Measurements from ENCODE around the gene FAM120B.
"Not testable (repeated sequence)": the region's sequence is repeated elsewhere in the genome, so short reads cannot be mapped to it uniquely, and the experiment has no call there.

The FAM120B gene

DNA sequence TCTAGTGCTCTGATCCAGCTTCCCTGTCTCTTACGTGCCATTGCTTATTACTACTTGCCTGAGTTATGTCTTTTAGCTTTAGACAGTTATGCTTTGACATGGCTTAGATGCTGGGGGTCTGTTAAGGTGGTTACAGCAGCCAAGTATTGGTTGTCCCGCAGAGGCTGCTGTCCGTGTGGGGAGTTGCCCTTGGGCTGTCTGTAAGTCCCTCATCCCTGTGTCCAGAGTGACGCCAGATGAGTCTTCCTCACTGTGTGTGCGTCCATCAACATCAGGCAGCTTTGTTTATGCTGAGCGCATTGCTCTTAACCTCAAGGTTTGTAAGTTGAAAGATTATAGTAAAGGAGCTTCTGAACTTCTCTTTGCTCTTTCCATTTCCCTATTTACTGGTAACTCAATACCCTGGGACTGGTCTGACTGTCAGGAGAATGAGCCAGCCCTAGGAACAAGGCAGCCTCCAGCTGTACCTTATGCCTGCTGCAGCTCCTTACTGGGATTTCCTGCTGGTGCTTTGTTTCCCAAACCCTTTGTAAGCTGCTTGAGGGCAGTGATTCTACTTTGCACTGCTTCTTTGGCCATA lies 7.2 kb downstream of the FAM120B start:
- TF ChIP-seq ZNF274 (IDR thresholded peaks at IDR 0.05; ENCODE audit: low read depth, low read length) = no peak
- H3K4me3 ChIP-seq (ENCODE audit: low read length) = no peak overlapping the region

DNA sequence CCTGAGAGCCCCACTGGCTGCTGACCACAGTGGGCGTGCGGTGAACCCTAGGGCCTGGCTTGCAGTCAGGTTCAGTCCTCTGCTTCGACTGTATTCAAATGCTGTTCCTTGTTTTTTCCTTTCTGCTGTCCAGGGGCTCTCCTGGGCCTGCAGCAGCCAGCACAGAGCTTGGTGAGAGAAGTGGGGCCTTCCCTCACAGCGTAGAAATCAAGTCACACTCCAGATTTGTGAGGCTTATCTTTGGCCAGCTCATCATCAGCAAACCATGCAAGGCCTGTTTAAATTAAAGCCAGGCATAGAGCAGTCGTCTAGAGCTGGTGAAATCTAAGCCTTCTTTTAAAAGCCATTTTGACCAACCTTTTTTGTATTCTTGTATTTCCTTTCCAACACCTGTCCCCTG lies 8.4 kb downstream of the FAM120B start:
- TF ChIP-seq ZNF274 (IDR thresholded peaks at IDR 0.05; ENCODE audit: low read depth, low read length) = no peak
- no peak overlapping the region for H3K4me3 ChIP-seq (ENCODE audit: low read length)

GRCh38 chr6:170316071-170316470 lies 9.5 kb downstream of the FAM120B start:
- H3K4me3 ChIP-seq (ENCODE audit: low read length) = no peak overlapping the region
- TF ChIP-seq ZNF274 (IDR thresholded peaks at IDR 0.05; ENCODE audit: low read depth, low read length) = no peak

DNA sequence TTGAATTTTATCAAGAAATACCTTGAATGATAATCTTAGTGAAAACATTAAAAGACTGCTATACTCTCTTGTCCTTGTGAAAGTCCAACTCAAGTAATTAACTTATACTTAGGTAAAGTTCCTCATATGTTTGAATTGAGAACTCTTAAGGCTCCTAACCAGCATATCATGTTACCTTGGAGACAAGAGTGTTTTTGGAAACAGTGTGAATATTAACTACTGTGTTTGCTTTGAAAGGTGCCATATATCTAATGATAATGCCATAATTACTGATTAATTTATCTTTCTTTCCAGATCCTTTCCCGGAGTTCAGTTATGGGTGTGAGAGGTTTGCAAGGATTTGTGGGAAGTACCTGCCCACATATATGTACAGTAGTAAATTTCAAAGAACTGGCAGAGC lies 10.5 kb downstream of the FAM120B start:
- TF ChIP-seq ZNF274 (IDR thresholded peaks at IDR 0.05; ENCODE audit: low read depth, low read length) = no peak

DNA sequence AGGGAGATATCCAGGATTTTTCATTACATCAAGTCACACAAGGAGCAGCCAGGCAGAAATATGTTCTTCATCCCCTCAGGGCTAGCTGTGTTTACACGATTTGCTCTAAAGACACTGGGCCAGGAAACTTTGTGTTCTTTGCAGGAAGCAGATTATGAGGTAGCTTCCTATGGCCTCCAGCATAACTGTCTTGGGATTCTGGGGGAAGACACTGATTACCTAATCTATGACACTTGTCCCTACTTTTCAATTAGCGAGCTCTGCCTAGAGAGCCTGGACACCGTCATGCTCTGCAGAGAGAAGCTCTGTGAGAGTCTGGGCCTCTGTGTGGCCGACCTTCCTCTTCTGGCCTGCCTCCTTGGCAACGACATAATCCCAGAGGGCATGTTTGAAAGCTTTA lies 11.2 kb downstream of the FAM120B start:
- no peak overlapping the region for H3K4me3 ChIP-seq (ENCODE audit: low read length)
- no peak for TF ChIP-seq ZNF274 (IDR thresholded peaks at IDR 0.05; ENCODE audit: low read depth, low read length)

More for the DNA sequence above, 10.5 kb downstream of the FAM120B start:
- no peak overlapping the region for H3K4me3 ChIP-seq (ENCODE audit: low read length)

DNA sequence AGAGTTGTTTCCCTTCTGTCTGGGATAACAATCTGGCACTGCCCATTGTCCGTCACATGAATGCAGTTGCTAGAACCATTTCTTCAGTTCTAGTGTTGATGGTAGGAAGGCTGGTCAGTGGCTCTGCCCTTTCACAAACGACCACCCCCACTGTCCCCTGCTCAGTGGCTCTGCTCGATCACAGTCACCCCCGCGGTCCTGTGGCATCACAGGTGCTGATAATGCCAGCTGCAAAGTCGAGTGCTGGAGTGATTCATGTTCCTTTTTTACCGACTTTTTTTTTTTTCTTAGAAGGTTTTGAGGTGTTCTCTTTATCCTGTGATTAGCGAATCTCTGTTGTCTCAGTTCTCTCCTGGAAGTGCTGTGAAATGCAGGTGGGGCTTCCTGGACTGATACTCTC lies 22.8 kb downstream of the FAM120B start:
- no peak for TF ChIP-seq ZNF274 (IDR thresholded peaks at IDR 0.05; ENCODE audit: low read depth, low read length)
- no peak overlapping the region for H3K4me3 ChIP-seq (ENCODE audit: low read length)

DNA sequence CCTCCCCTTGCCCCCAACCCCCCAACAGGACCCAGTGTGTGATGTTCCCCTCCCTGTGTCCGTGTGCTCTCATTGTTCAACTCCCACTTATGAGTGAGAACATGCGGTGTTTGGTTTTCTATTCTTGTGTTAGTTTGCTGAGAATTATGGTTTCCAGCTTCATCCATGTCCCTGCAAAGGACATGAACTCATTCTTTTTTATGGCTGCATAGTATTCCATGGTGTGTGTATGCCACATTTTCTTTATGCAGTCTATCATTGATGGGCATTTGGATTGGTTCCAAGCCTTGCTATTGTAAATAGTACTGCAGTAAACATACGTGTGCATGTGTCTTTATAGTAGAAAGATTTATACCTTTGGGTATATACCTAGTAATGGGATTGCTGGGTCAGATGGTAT lies 28.6 kb downstream of the FAM120B start:
- H3K4me3 ChIP-seq (ENCODE audit: low read length) = not testable (repeated sequence)

DNA sequence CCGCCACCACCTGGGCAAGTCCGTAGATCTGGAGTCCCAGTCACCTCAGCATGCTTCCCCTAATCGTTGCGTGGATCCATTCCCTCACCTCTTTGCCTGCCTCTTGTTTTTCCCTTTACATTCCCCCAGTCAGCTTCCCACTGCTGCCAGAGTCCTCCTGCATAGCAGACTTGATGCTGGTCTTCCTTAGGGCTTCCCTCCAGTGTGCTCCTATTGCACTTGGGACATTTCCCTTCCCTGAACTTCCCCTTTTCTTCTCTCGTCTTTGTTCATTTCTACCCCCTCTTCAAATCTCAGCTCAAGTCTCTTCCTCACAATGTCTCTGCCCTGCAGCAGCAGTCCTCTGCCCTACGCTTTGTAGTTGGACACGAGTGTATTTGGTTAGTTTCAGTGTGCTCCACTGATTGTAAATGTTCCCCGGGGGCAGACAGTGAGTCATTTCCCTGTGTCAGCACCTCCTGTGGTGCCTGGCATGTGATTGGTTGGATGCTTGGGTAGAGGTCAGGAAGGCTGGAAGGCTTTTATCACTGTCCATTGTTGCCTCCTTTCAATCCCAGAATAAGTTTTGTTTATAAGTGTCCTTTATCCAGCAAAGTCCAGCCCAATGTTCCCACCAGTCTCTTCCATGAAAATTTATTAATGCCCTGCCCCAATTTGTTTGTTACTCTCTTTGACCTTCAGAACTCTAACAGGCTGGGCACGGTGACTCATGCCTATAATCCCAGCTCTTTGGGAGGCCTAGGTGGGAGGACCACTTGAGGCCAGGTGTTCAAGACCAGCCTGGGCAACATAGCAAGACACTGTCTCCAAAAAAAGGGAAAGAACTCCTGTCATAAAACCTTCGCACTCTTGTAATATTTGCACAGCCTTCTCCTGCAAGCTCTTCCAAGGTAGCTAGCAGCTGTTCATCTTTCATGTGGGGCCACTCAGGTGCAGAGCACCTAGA lies 38.3 kb downstream of the FAM120B start:
- TF ChIP-seq ZNF274 (IDR thresholded peaks at IDR 0.05; ENCODE audit: low read depth, low read length) = no peak

DNA sequence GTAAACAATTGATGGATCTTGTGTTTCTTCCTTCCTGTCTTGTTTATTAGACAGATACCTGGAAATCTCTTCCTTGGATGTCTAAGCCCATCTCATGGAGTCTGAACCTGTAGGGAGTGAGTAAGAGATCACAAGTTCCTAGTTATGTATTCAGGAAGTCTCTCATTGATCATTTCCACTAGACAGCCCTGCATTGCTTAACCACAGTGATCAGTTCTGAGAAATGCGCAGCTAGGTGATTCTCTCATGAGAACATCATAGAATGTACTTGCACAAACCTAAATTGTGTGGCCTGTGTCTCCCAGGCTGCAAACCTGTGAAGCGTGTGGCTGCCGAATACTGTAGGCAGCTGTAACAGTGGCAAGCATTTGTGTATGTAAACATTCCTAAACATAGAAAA lies 39.1 kb downstream of the FAM120B start:
- TF ChIP-seq ZNF274 (IDR thresholded peaks at IDR 0.05; ENCODE audit: low read depth, low read length) = no peak
- no peak overlapping the region for H3K4me3 ChIP-seq (ENCODE audit: low read length)

More for the DNA sequence above, 38.3 kb downstream of the FAM120B start:
- H3K4me3 ChIP-seq (ENCODE audit: low read length) = no peak overlapping the region

- no peak overlapping the region for H3K4me3 ChIP-seq (ENCODE audit: low read length)
- TF ChIP-seq ZNF274 (IDR thresholded peaks at IDR 0.05; ENCODE audit: low read depth, low read length) = no peak
Observed at GRCh38 chr6:170346649-170347048, 40.1 kb downstream of the FAM120B start.

DNA sequence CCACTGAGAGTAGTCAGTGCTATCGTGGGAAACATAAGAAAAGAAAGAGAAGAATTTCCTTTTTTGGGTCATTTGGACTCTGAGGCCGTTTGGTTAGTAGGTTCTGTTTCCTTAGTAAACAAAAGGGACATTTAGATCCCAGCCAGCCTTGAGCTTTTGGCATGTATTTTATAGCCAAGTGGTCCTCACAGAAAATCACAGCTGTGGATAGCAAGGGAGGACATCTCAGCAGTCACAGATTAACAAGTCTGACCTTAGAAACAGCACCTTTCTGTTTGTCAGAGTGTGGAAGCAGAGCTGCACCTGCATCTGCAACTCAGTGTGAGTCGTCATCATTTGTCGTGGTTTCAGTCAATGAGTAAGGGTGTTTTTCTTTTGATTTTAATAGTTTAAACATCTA lies 40.5 kb downstream of the FAM120B start:
- no peak for TF ChIP-seq ZNF274 (IDR thresholded peaks at IDR 0.05; ENCODE audit: low read depth, low read length)
- no peak overlapping the region for H3K4me3 ChIP-seq (ENCODE audit: low read length)

DNA sequence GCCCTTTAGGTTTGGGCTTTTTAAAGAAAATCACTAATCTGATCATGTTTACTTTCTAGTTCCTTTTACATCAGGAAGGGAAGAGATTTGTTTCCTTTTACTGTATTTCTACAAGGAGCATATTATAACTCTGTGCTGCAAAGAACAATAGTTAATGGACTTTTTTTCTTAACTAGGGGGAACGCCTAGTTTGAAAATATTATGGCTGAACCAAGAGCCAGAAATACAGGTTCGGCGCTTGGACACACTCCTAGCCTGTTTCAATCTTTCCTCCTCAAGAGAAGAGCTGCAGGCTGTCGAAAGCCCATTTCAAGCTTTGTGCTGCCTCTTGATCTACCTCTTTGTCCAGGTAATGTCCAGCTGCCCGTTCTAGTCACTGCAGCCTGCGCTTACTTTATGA lies 41.4 kb downstream of the FAM120B start:
- H3K4me3 ChIP-seq (ENCODE audit: low read length) = no peak overlapping the region
- no peak for TF ChIP-seq ZNF274 (IDR thresholded peaks at IDR 0.05; ENCODE audit: low read depth, low read length)

GRCh38 chr6:170351456-170351855 lies 44.9 kb downstream of the FAM120B start:
- H3K4me3 ChIP-seq (ENCODE audit: low read length) = not testable (repeated sequence)

- H3K4me3 ChIP-seq (ENCODE audit: low read length) = not testable (repeated sequence)
Observed at GRCh38 chr6:170355190-170355589, 48.6 kb downstream of the FAM120B start.

GRCh38 chr6:170355661-170356060 lies 49.1 kb downstream of the FAM120B start:
- H3K4me3 ChIP-seq (ENCODE audit: low read length) = no peak overlapping the region
- TF ChIP-seq ZNF274 (IDR thresholded peaks at IDR 0.05; ENCODE audit: low read depth, low read length) = no peak

Measured in GM08714 (cell line).